Measurements from ENCODE around the gene INSC. TPM values are rescaled to one million over a fixed set of nuclear protein-coding genes. Genes with fewer than 3 reads are reported as not detected.

Gene INSC
- total and polyA plus RNA-seq, 2 of the 8 experiments (the other 6 are each of a cell fraction or from before 2014, with no cell fraction given), result 0.58 to 0.59 TPM

GRCh38 chr11:15199693-15200092, 85.0 kb downstream of the INSC start:
- Histone ChIP-seq H2BK120ac (replicated peaks; ENCODE audit: low read depth, low read length) (no peak overlapping the region), H4K8ac (ENCODE audit: extremely low read depth, insufficient read depth, low read length) (no peak overlapping the region), H3K4ac (replicated peaks; ENCODE audit: insufficient read length, low read depth, low read length) (no peak overlapping the region), H2AK5ac (ENCODE audit: low read depth, low read length) (no peak overlapping the region), H3K23me2 (ENCODE audit: low read depth, low read length) (no peaks in the 10 kb centered on the region), H3K4me2 (ENCODE audit: insufficient read depth in 1 of 2, low read depth in 2 of 2, low read length in 2 of 2) (no peak overlapping the region), H2BK20ac (ENCODE audit: low read length) (no peak overlapping the region), H3K56ac (replicated peaks; ENCODE audit: insufficient read length, low read depth, low read length) (no peak overlapping the region), H3K79me2 (ENCODE audit: control insufficient read depth in 1 of 2, insufficient read depth in 2 of 2, low read length in 2 of 2) (no peaks in the 10 kb centered on the region), H4K20me1 (replicated peaks in 1 of 2; ENCODE audit: control insufficient read depth in 1 of 2, insufficient read depth in 2 of 2, low read length in 2 of 2) (no peaks in the 10 kb centered on the region), H2BK5ac (ENCODE audit: low read depth, low read length) (no peak overlapping the region), H4K5ac (ENCODE audit: insufficient read length, low read depth, low read length) (no peak overlapping the region), H3K27ac (ENCODE audit: low read depth, low read length) (no peak overlapping the region), H3K23ac (ENCODE audit: insufficient read length) (no peak overlapping the region), H3K79me1 (ENCODE audit: low read depth, low read length) (no peaks in the 10 kb centered on the region), H3K27me3 (replicated peaks in 1 of 4; ENCODE audit: control insufficient read depth in 3 of 4, extremely low read depth in 1 of 4, insufficient read depth in 3 of 4, low read length in 3 of 4) (no peaks in the 10 kb centered on the region; a peak in 1 of 7 replicates), H3K4me3 (ENCODE audit: extremely low read depth in 1 of 4, insufficient read depth in 2 of 4, low read depth in 3 of 4, low read length in 4 of 4) (no peak overlapping the region), H3K18ac (ENCODE audit: extremely low read depth, low read length) (no peak overlapping the region), H3K9ac (replicated peaks in 1 of 4; ENCODE audit: extremely low read depth in 1 of 4, low read depth in 3 of 4, low read length in 3 of 4) (no peak overlapping the region), H3K9me3 (ENCODE audit: insufficient read depth in 2 of 2, low read depth in 1 of 2, low read length in 1 of 2) (no peaks in the 10 kb centered on the region), H2BK15ac (ENCODE audit: low read length) (no peak overlapping the region), H2BK12ac (ENCODE audit: low read depth, low read length) (no peak overlapping the region), H3K4me1 (replicated peaks in 1 of 4; ENCODE audit: control insufficient read depth in 3 of 4, insufficient read depth in 4 of 4, low read length in 3 of 4) (no peaks in the 10 kb centered on the region), H3K36me3 (ENCODE audit: control insufficient read depth in 2 of 4, insufficient read depth in 4 of 4, low read length in 3 of 4) (no peaks in the 10 kb centered on the region), H4K91ac (replicated peaks; ENCODE audit: insufficient read length, low read length) (no peak overlapping the region), H2AFZ (ENCODE audit: low read length) (no peak overlapping the region), H3K14ac (ENCODE audit: insufficient read length) (no peak overlapping the region)
- DNase-seq (ENCODE audit: low read depth in 1 of 2, low spot score in 2 of 2) (no peak), FAIRE-seq (no peak)
- WGBS, 2 experiments (ENCODE audit: extremely low coverage in 1 of 2, insufficient coverage in 1 of 2, insufficient read length in 1 of 2, insufficient replicate concordance in 2 of 2, low coverage in 1 of 2, low lambda C conversion rate in 2 of 2, missing lambda C conversion rate in 1 of 2), result 91% methylated on average over 3 of the region's 3 CpGs; no CpG with 5 or more reads in 1 of the 2 experiments
- ChIA-PET CTCF (ENCODE audit: partially characterized antibody) (interaction anchor here (1.0 to 13.1 kb wide), 4 partner anchors 10 to 292 kb away, joined by 3 to 177 read pairs (median 6); no protein-coding TSS in a partner anchor), POLR2A (ENCODE audit: partially characterized antibody) (no interaction called here)
- TF ChIP-seq CREB1 (IDR thresholded peaks at IDR 0.05) (no peak), SIX5 (IDR thresholded peaks at IDR 0.05; ENCODE audit: low read depth, low read length) (no peak)
